A673 (cell line): Measurements from ENCODE around the gene OSBPL3.

Experiments
- EZH2 ChIP-seq: fragments of 200-600 bp; sonication (generic); IDR thresholded peaks from 2 replicates; pipeline ENCODE4 v1.6.1; 2017; ENCODE audit warnings: borderline replicate concordance, low read depth, mild to moderate bottlenecking, mixed read lengths, antibody characterized with exemption, low read length; ENCODE audit not compliant: poor library complexity, severe bottlenecking
- TF ChIP-seq, protein P1 (sequence below): fragments of 300-800, 200-600 bp; sonication (generic); conservative IDR thresholded peaks from 2 replicates; pipeline ENCODE4 v1.5.1; 2017; ENCODE audit warnings: low read depth, mild to moderate bottlenecking, antibody characterized with exemption, low read length, moderate library complexity, mixed read lengths

GRCh38 chr7:24828891-24829661, 150.9 kb downstream of the OSBPL3 start:
- TF ChIP-seq, protein P1, sequence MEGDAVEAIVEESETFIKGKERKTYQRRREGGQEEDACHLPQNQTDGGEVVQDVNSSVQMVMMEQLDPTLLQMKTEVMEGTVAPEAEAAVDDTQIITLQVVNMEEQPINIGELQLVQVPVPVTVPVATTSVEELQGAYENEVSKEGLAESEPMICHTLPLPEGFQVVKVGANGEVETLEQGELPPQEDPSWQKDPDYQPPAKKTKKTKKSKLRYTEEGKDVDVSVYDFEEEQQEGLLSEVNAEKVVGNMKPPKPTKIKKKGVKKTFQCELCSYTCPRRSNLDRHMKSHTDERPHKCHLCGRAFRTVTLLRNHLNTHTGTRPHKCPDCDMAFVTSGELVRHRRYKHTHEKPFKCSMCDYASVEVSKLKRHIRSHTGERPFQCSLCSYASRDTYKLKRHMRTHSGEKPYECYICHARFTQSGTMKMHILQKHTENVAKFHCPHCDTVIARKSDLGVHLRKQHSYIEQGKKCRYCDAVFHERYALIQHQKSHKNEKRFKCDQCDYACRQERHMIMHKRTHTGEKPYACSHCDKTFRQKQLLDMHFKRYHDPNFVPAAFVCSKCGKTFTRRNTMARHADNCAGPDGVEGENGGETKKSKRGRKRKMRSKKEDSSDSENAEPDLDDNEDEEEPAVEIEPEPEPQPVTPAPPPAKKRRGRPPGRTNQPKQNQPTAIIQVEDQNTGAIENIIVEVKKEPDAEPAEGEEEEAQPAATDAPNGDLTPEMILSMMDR: no peak
- no peak for TF ChIP-seq EZH2
